Daoy (cell line): Measurements from ENCODE around the gene CUL4A. TPM values are rescaled to one million over a fixed set of nuclear protein-coding genes. Genes with fewer than 3 reads are reported as not detected.
"Not testable (repeated sequence)": the region's sequence is repeated elsewhere in the genome, so short reads cannot be mapped to it uniquely, and the experiment has no call there.

Experiments used
- DNase-seq: peaks from one replicate; pipeline ENCODE4 v3.0.0-alpha.2; 2015; ENCODE audit warnings: low read depth
- total RNA-seq: library from RNA; depleted of rRNA; stranded (reverse); fragments of >200 nt; shearing (Covaris generic); gene quantifications from 2 replicates; pipeline ENCODE4 v1.2.3, GENCODE V29; 2014

The CUL4A gene
- total RNA-seq, 1 experiment from 2014 or later: 75.0 TPM

- DNase-seq: no peak
These were observed 29.1 kb downstream of the CUL4A start for GRCh38 chr13:113238536-113238935.

- DNase-seq: no peak
These were observed 29.9 kb downstream of the CUL4A start for GRCh38 chr13:113239357-113239756.

- no peak for DNase-seq
These were observed 30.6 kb downstream of the CUL4A start for GRCh38 chr13:113239986-113240385.

GRCh38 chr13:113241623-113242022 lies 32.2 kb downstream of the CUL4A start:
- DNase-seq: not testable (repeated sequence)

GRCh38 chr13:113243847-113244246 lies 34.4 kb downstream of the CUL4A start:
- DNase-seq: no peak

GRCh38 chr13:113245849-113246796 lies 36.7 kb downstream of the CUL4A start:
- no peak for DNase-seq

GRCh38 chr13:113252516-113253095 lies 43.2 kb downstream of the CUL4A start:
- DNase-seq: no peak

GRCh38 chr13:113257908-113258307 lies 48.5 kb downstream of the CUL4A start:
- DNase-seq: not testable (repeated sequence)

- DNase-seq: no peak
These were observed 49.1 kb downstream of the CUL4A start for GRCh38 chr13:113258321-113259054.

GRCh38 chr13:113260996-113261395 lies 51.6 kb downstream of the CUL4A start:
- DNase-seq: no peak

- DNase-seq: not testable (repeated sequence)
These were observed 53.6 kb downstream of the CUL4A start for GRCh38 chr13:113263016-113263415.

GRCh38 chr13:113267642-113268405 lies 58.4 kb downstream of the CUL4A start:
- DNase-seq: no peak

GRCh38 chr13:113272031-113272430 lies 62.6 kb downstream of the CUL4A start:
- no peak for DNase-seq

GRCh38 chr13:113272701-113273181 lies 63.3 kb downstream of the CUL4A start:
- no peak for DNase-seq

GRCh38 chr13:113273321-113273720 lies 63.9 kb downstream of the CUL4A start:
- DNase-seq: no peak

- peak; percentile 64 for DNase-seq
These were observed 64.6 kb downstream of the CUL4A start for GRCh38 chr13:113273851-113274590.

- no peak for DNase-seq
These were observed 65.3 kb downstream of the CUL4A start for GRCh38 chr13:113274721-113275120.

GRCh38 chr13:113275387-113275786 lies 66.0 kb downstream of the CUL4A start:
- DNase-seq: peak; percentile 52

GRCh38 chr13:113280126-113280525 lies 70.7 kb downstream of the CUL4A start:
- DNase-seq: no peak

GRCh38 chr13:113283904-113284303 lies 74.5 kb downstream of the CUL4A start:
- DNase-seq: no peak

- DNase-seq: no peak
These were observed 79.5 kb downstream of the CUL4A start for GRCh38 chr13:113288880-113289279.
